ENCODE measurements around the gene COQ8A. TPM values are rescaled to one million over a fixed set of nuclear protein-coding genes. Genes with fewer than 3 reads are reported as not detected.
A peak's percentile ranks its signal among the peaks of the same experiment; 100 is the strongest.

COQ8A gene
- total RNA-seq, 1 experiment from 2014 or later: 8.9 TPM

- peak; percentile 22 for DNase-seq (ENCODE audit: low read depth)
These were observed 33.3 kb downstream of the COQ8A start for GRCh38 chr1:226973371-226973897.

GRCh38 chr1:226973898-226974543 lies 33.9 kb downstream of the COQ8A start:
- peak; percentile 20 for DNase-seq (ENCODE audit: low read depth)

- DNase-seq (ENCODE audit: low read depth): no peak
These were observed 34.6 kb downstream of the COQ8A start for GRCh38 chr1:226974544-226975258.

DNA sequence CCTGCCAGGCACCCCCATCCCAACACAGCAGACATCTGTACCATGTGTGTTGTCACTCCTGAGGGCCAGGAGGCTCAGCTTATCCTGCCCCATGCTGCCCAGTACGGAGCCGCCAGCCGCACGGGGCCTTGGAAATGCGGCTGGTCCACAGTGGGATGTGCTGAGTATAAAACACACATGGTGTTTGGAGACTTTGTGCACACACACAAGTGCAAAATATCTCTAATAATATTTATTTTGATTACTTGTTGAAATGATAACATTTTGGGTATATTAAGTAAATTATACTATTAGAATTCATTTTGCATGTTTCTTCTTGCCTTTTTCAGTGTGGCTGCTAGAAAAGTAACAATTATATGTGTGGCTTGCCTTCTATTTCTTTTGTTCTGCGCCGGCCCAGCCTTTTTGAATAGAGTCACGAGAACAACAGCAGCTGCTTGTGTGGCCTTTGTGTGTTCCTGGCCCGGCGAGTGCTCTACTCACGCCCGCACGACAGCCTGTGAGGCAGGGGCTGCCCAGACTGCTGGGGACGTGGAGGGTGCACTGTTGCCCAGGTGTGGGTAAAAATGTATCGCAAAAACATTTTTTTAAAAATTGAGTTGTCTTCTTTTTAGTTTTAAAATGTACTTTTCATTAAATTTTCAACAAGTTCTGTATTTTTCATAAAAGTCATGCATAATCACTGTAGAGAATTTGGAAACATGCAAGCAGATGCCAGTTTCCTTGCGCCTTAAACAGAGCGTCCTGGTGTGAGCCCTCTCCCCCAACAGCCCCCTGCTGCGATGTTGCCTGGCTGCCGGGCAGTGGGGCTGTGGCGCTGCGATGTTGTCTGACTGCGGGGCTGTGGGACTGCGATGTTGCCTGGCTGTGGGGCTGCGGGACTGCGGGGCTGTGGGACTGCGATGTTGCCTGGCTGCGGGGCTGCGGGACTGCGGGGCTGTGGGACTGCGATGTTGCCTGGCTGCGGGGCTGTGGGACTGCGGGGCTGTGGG lies 35.5 kb downstream of the COQ8A start:
- DNase-seq (ENCODE audit: low read depth): no peak

GRCh38 chr1:226976276-226976977 lies 36.3 kb downstream of the COQ8A start:
- no peak for DNase-seq (ENCODE audit: low read depth)

- no peak for DNase-seq (ENCODE audit: low read depth)
These were observed 37.0 kb downstream of the COQ8A start for GRCh38 chr1:226976978-226977642.

GRCh38 chr1:226977643-226978431 lies 37.7 kb downstream of the COQ8A start:
- no peak for DNase-seq (ENCODE audit: low read depth)

GRCh38 chr1:226978432-226979114 lies 38.5 kb downstream of the COQ8A start:
- DNase-seq (ENCODE audit: low read depth): no peak

- no peak for DNase-seq (ENCODE audit: low read depth)
These were observed 39.0 kb downstream of the COQ8A start for GRCh38 chr1:226979115-226979516.

DNA sequence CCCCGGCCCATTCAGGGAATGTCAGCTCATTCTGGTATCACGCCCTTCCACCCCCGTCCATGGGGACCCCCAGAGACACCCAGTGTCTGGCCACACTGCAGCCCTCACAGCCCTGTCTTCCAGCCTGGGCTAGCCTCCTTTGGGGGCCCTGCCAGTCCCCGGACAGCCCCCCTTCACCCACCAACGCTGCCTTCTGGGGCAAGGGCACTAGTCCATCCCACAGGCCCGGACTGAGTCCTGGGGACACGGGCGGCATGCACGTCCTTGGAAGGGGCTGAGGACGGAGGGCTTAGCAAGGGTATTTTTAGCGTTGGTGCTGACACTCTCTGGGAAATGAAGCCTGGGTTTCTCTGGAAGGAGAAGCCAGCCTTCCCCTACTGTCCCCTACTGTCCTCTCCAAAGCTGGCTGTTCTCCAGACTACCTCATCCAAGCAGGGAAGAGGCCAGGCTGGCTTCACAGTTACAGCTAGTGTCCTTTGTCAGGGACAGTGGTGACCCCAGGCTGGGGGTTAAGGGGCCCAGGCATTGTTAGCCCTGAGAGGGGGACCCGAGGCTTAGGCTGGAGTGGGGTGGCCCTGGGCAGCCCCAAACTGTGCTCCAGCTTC lies 39.5 kb downstream of the COQ8A start:
- no peak for DNase-seq (ENCODE audit: low read depth)

- no peak for DNase-seq (ENCODE audit: low read depth)
These were observed 40.0 kb downstream of the COQ8A start for GRCh38 chr1:226980122-226980560.

- no peak for DNase-seq (ENCODE audit: low read depth)
These were observed 40.7 kb downstream of the COQ8A start for GRCh38 chr1:226980565-226981385.

DNA sequence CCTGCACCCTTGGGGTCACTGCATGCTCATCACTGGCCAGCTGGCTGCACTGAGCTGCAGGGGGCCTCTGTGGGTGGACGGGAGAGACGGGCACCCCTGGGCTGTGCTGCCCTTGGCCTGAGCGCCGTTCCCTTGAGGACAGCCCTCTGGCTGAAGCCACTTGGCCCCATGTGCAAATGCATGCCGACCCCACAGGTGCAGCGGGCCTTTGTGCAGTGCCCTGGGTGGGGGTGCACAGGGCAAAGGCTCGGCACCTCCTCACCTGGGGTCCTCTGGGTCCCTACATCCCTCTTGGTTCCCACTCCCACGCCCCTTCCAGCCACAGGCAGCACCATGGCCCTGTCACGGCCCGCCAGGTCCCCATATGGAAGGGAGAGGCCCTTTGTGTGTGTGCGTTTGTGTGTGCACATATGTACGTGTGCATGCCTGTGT lies 41.3 kb downstream of the COQ8A start:
- DNase-seq (ENCODE audit: low read depth): no peak

- DNase-seq (ENCODE audit: low read depth): no peak
These were observed 41.7 kb downstream of the COQ8A start for GRCh38 chr1:226981838-226982237.

- no peak for DNase-seq (ENCODE audit: low read depth)
These were observed 42.5 kb downstream of the COQ8A start for GRCh38 chr1:226982451-226983177.

GRCh38 chr1:226983247-226983991 lies 43.3 kb downstream of the COQ8A start:
- DNase-seq (ENCODE audit: low read depth): no peak

- no peak for DNase-seq (ENCODE audit: low read depth)
These were observed 43.9 kb downstream of the COQ8A start for GRCh38 chr1:226983992-226984364.

All from RPMI7951 (cell line).